GM12801 (cell line): ENCODE results near the gene AHNAK2.

ENCODE experiments used
- TF ChIP-seq, protein P1 (sequence below): IDR thresholded peaks from one replicate; pipeline ENCODE4 v1.5.1; 2011; ENCODE audit warnings: control low read depth; ENCODE audit not compliant: insufficient read length; ENCODE audit errors: extremely low read depth

AHNAK2 gene

DNA sequence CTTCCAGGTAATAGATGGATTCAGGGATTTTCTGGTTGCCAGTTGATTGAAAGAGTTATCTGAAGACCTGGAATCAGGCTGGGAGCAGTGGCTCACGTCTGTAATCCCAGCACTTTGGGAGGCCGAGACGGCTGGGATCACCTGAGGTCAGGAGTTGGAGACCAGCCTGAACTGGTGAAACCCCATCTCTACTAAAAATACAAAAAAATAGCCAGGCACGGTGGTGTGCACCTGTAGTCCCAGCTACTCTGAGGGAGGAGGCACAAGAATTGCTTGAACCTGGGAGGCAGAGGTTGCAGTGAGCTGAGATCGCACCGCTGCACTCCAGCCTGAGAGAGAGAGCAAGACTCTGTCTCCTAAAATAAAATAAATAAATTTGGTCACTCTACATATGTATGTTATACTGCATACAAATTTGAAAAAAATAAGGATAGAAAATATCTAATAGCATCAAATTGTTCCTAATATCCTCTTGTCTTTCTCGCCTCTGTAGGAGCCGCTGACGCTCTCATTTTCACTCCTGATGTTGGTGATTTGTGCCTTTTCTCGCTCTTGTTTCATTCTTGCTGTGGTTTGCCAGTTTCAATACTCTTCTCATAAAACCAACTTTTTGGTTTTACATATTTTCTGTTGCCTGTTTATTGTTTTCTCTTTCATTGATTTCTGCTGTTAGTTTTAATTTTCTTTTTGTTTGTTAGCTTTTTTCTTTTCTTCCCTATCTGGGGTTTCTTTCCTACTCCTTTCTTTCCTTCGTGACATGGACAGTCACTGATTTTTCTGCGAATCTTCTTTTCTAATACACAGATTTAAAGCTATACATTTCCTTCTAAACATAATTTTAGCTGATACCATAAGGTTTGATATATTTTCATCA is 77.3 kb downstream of the AHNAK2 start:
- TF ChIP-seq, protein P1, sequence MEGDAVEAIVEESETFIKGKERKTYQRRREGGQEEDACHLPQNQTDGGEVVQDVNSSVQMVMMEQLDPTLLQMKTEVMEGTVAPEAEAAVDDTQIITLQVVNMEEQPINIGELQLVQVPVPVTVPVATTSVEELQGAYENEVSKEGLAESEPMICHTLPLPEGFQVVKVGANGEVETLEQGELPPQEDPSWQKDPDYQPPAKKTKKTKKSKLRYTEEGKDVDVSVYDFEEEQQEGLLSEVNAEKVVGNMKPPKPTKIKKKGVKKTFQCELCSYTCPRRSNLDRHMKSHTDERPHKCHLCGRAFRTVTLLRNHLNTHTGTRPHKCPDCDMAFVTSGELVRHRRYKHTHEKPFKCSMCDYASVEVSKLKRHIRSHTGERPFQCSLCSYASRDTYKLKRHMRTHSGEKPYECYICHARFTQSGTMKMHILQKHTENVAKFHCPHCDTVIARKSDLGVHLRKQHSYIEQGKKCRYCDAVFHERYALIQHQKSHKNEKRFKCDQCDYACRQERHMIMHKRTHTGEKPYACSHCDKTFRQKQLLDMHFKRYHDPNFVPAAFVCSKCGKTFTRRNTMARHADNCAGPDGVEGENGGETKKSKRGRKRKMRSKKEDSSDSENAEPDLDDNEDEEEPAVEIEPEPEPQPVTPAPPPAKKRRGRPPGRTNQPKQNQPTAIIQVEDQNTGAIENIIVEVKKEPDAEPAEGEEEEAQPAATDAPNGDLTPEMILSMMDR, result no peak

DNA sequence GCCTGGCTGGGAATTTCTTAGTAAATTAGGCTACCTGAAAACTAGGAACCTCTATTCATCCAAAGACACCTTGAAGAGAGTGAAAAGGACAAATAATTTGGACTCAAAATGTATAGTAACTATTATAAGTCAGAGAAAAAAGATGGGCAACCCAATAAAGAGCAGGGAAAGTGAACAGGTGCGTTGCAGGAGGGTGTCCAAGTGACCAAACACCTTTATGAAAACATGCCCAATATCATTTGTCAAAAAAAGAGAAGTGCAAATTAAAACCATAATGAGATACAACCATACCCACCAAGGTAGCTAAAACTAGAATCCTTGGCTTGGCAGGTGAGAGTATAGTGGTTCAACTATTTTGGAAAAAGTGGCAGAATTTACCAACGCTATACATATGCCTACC is 78.4 kb downstream of the AHNAK2 start:
- TF ChIP-seq, protein P1, result no peak

DNA sequence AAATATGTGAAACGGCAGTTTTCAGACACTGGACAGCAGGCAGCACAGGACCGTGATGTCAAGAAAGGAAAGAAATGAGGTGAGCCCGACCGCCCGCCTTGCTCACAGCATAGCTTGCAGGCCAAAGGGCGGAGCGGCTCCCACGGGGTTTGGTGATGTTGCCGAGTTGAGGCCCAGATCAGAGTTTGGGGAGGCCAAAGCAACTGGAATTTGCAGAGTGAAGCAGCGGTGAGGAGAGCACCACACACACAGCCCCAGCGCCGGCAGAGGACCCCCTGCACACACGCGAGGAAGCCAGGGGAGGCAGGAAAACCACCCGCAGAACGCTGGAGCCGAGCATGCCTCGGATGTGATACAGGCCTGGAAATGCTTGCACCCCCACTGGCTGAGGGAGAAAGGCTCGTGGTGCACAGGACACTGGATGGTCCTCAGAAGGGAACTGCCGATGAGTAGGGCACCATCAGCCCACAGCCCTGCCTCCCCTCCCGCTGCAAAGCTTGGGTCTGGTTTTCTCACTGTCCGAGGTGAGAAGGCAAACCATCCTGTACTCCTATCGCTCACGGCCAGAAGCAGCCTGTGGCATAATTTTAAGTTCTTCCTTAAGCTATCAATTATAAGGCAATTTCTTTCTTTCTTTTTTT is 79.2 kb downstream of the AHNAK2 start:
- TF ChIP-seq, protein P1, result no peak

DNA sequence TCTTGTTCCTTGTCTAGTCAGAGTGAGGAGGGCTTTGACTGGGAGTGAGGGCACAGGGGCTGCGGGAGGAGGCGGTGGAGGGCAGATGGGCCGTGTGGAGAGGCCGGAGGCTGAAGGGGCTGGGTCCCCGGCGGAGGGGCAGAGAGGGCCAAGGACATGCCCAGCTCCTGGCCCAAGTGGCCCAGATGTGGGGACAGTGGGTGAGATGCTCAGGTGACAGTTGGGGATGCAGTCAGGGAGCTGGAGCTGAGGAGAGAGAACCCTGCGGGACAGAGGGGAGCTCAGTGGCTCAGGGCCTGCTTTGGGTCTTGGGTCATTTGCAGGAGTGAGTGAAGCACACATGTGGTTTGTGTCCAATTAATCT is 80.0 kb downstream of the AHNAK2 start:
- TF ChIP-seq, protein P1, result no peak

DNA sequence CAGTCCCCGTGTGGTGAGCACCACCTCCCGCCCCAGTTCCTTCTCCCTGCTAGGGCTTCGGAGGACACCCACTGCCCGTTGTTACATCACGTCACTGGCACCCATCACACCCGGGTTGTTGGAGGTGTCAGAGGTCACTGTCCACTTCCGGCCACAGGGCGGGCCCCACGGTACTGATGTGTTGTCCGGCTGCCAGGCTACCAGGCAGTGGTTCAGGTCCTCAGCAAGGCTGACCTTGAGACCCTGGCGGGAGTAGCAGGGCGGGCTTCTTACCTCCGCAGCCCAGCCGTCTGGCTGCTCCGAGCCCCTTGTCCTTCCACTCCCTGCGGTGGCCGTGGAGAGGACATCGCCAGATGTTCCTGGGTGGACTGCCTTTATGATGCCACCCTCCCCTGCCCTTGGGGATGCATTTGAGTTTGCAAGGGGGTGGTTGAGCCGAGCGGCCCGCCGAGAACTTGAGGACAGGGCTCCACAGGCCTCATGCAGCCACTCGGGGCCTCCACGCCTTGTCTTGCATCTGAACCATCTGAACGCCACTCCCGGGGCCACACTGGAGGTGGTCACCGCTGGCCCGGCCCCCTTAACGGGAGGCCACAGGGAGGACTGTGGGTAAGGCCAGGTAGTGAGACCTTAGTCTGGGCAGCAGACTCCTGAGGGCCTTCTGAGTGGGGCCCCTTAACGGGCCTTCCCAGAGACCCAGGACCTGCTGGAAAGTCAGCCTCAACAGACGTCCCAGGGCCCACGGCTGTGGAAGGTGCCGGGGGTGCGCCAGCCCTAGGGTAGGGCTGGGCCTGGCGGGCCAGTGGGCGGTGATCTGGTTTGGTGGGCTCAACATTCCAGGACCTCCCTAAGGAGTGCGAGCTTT is 80.6 kb downstream of the AHNAK2 start:
- TF ChIP-seq, protein P1, result no peak

DNA sequence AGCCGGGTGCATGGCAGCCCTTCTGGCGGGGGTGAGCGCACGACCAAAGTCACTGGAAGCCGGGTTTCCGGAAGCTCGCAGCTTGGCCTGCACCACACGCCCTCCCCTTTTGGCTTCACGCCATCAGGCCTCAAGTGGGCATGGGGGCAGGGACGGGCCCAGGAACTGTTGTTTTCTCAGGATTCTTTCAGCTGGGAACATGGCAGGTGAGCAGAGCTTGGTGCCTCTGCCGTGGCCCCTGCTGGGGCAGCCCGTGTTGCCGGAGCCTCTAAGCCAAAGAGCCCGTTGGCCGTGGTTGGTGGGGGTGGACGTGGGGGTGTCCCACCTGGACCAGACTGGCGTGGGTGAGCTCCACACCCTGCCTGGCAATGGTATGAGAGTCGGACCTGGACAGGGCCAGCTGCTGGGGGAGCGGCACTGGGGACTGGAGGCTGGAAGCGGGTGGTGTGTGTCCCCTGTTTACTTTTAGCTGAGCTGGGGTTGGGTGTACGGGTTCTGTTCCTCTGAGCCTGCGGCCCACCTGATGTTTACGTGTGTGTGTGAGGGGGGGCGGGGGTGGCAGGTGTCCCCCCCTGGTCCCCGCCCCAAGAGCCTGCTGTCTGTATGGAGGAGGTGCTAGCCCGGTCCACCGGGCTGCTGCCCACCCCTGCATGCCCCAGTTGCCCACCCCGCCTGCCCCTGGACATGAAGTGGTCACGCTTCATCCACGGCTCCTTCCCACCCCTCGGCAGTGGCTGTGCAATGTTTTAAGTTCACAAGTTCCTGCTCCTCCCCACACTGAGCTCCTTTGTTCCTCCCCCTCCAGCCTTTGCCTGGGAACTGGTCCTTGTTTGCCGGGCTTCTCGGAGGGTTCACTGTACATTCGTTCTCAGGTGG is 82.2 kb downstream of the AHNAK2 start:
- TF ChIP-seq, protein P1, result no peak
